Measurements from ENCODE around the gene NECAB3. TPM values are rescaled to one million over a fixed set of nuclear protein-coding genes. Genes with fewer than 3 reads are reported as not detected.
A peak's percentile ranks its signal among the peaks of the same experiment; 100 is the strongest.
"Not testable (repeated sequence)": the region's sequence is repeated elsewhere in the genome, so short reads cannot be mapped to it uniquely, and the experiment has no call there.

NECAB3 gene
- total RNA-seq, 1 donor from 2014 or later, result 19.5 TPM

DNA sequence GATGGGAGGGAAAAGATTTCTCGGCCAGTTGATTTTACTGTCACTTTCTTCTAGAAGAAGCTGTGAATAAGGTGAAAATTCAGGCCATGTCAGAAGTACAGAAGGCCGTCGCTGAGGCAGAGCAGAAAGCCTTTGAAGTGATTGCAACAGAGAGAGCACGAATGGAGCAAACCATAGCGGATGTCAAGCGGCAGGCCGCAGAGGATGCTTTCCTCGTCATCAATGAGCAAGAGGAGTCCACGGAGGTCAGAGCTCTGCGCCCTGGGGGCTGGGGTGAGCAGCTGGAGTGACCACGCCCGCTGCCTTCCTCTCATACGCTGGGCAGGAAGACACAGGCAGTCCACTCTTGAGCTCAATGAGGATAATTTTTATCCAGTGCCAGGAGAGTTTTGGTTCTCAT, 33.9 kb downstream of the NECAB3 start:
- Histone ChIP-seq H3K4me3 (ENCODE audit: insufficient read depth, low read depth, low read length) (no peak overlapping the region), H4K20me1 (ENCODE audit: insufficient read depth, low read length) (peaks cover 34% of the 10 kb centered on the region), H3K27me3 (ENCODE audit: insufficient read depth, low read length) (no peaks in the 10 kb centered on the region), H3K9ac (ENCODE audit: low read length) (no peak overlapping the region), H3K4me1 (ENCODE audit: insufficient read depth, low read length) (no peaks in the 10 kb centered on the region), H3K79me2 (ENCODE audit: insufficient read depth, low read length) (no peaks in the 10 kb centered on the region), H3K9me3 (ENCODE audit: insufficient read depth, low read depth, low read length) (no peaks in the 10 kb centered on the region), H2AFZ (ENCODE audit: low read depth, low read length) (no peak overlapping the region), H3K4me2 (ENCODE audit: low read length) (no peak overlapping the region), H3K27ac (ENCODE audit: low read depth, low read length) (no peak overlapping the region), H3K36me3 (ENCODE audit: insufficient read depth, low read length) (peaks cover 11% of the 10 kb centered on the region)
- Mint-ChIP-seq H3K4me3 (ENCODE audit: unreplicated experiment) (no peak overlapping the region), H3K27me3 (ENCODE audit: low read depth, unreplicated experiment) (no peaks in the 10 kb centered on the region), H3K36me3 (ENCODE audit: low read depth, unreplicated experiment) (peaks cover 21% of the 10 kb centered on the region), H3K4me1 (ENCODE audit: low read depth, unreplicated experiment) (no peaks in the 10 kb centered on the region), H3K9me3 (ENCODE audit: unreplicated experiment) (no peaks in the 10 kb centered on the region), H3K27ac (ENCODE audit: unreplicated experiment) (no peak overlapping the region)
- DNase-seq (ENCODE audit: low read depth) (no peak), FAIRE-seq (no peak)
- TF ChIP-seq EZH2 (IDR thresholded peaks at IDR 0.05; ENCODE audit: insufficient read depth, low read length), result no peak
- TF ChIP-seq, protein P1, sequence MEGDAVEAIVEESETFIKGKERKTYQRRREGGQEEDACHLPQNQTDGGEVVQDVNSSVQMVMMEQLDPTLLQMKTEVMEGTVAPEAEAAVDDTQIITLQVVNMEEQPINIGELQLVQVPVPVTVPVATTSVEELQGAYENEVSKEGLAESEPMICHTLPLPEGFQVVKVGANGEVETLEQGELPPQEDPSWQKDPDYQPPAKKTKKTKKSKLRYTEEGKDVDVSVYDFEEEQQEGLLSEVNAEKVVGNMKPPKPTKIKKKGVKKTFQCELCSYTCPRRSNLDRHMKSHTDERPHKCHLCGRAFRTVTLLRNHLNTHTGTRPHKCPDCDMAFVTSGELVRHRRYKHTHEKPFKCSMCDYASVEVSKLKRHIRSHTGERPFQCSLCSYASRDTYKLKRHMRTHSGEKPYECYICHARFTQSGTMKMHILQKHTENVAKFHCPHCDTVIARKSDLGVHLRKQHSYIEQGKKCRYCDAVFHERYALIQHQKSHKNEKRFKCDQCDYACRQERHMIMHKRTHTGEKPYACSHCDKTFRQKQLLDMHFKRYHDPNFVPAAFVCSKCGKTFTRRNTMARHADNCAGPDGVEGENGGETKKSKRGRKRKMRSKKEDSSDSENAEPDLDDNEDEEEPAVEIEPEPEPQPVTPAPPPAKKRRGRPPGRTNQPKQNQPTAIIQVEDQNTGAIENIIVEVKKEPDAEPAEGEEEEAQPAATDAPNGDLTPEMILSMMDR (IDR thresholded peaks at IDR 0.05; ENCODE audit: insufficient read depth, low read depth, low read length), result no peak

DNA sequence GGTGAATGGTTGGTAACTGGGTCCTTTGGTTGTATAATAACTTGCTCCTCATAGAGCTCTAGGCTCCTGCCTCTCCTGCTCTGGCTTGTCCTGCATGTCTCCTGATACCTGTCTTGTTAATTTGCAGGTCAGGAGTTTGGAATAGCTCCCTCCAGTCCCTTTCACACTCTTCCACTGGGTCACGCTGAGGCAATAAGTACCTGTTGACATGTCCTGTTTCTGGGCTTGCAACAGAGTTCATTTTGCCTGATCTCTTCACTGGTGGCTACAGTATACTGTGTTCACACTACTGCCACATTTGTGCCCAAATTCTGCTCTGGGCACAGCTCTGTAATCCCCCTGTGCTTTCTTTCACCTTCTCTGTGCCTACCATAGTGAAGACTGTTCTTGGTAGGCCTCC, 37.5 kb downstream of the NECAB3 start:
- peaks cover 13% of the 10 kb centered on the region for H3K36me3 Mint-ChIP-seq (ENCODE audit: low read depth, unreplicated experiment)
- H3K27me3 Mint-ChIP-seq (ENCODE audit: low read depth, unreplicated experiment), result no peaks in the 10 kb centered on the region
- Histone ChIP-seq H3K4me2 (ENCODE audit: low read length) (no peak overlapping the region), H3K4me3 (ENCODE audit: insufficient read depth, low read depth, low read length) (no peak overlapping the region), H3K9me3 (ENCODE audit: insufficient read depth, low read depth, low read length) (no peaks in the 10 kb centered on the region), H4K20me1 (ENCODE audit: insufficient read depth, low read length) (peaks cover 3% of the 10 kb centered on the region), H3K79me2 (ENCODE audit: insufficient read depth, low read length) (no peaks in the 10 kb centered on the region), H3K4me1 (ENCODE audit: insufficient read depth, low read length) (no peaks in the 10 kb centered on the region), H3K9ac (ENCODE audit: low read length) (no peak overlapping the region), H3K27me3 (ENCODE audit: insufficient read depth, low read length) (no peaks in the 10 kb centered on the region), H3K27ac (ENCODE audit: low read depth, low read length) (no peak overlapping the region), H3K36me3 (ENCODE audit: insufficient read depth, low read length) (peaks cover 8% of the 10 kb centered on the region), H2AFZ (ENCODE audit: low read depth, low read length) (no peak overlapping the region)
- H3K4me3 Mint-ChIP-seq (ENCODE audit: unreplicated experiment), result peak overlapping the region; percentile 35
- FAIRE-seq (no peak), DNase-seq (ENCODE audit: low read depth) (no peak)
- H3K27ac Mint-ChIP-seq (ENCODE audit: unreplicated experiment), result no peak overlapping the region
- TF ChIP-seq, protein P1 (IDR thresholded peaks at IDR 0.05; ENCODE audit: insufficient read depth, low read depth, low read length), result no peak
- no peak for TF ChIP-seq EZH2 (IDR thresholded peaks at IDR 0.05; ENCODE audit: insufficient read depth, low read length)
- no peaks in the 10 kb centered on the region for H3K9me3 Mint-ChIP-seq (ENCODE audit: unreplicated experiment)
- no peaks in the 10 kb centered on the region for H3K4me1 Mint-ChIP-seq (ENCODE audit: low read depth, unreplicated experiment)

DNA sequence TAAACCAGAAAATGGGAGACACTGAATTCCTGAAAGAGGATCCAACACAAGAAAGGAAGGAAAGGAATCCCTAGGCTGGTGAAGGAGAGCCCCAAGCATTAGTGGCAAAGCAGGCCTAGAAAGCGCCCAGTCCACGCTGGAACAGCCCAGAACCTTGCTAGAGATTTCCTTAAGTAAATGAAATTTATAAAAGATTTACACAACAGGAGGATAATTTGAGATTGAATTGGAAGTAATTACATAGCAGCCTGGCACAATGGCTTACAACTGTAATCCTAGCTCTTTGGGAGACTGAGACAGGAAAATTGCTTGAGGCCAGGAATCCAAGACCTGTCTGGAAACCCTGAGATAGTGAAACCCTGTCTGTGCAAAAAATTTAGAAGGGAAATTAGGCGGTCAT, 38.9 kb downstream of the NECAB3 start:
- Mint-ChIP-seq H3K4me3 (ENCODE audit: unreplicated experiment) (no peak overlapping the region), H3K4me1 (ENCODE audit: low read depth, unreplicated experiment) (peaks cover 3% of the 10 kb centered on the region), H3K36me3 (ENCODE audit: low read depth, unreplicated experiment) (peaks cover 21% of the 10 kb centered on the region), H3K27me3 (ENCODE audit: low read depth, unreplicated experiment) (no peaks in the 10 kb centered on the region), H3K9me3 (ENCODE audit: unreplicated experiment) (no peaks in the 10 kb centered on the region), H3K27ac (ENCODE audit: unreplicated experiment) (no peak overlapping the region)
- peaks cover 9% of the 10 kb centered on the region for H3K36me3 ChIP-seq (ENCODE audit: insufficient read depth, low read length)
- H2AFZ ChIP-seq (ENCODE audit: low read depth, low read length), result no peak overlapping the region
- H4K20me1 ChIP-seq (ENCODE audit: insufficient read depth, low read length), result no peaks in the 10 kb centered on the region
- no peaks in the 10 kb centered on the region for H3K79me2 ChIP-seq (ENCODE audit: insufficient read depth, low read length)
- no peak for DNase-seq (ENCODE audit: low read depth)
- H3K4me2 ChIP-seq (ENCODE audit: low read length), result no peak overlapping the region
- no peaks in the 10 kb centered on the region for H3K27me3 ChIP-seq (ENCODE audit: insufficient read depth, low read length)
- H3K9ac ChIP-seq (ENCODE audit: low read length), result no peak overlapping the region
- H3K9me3 ChIP-seq (ENCODE audit: insufficient read depth, low read depth, low read length), result no peaks in the 10 kb centered on the region
- H3K4me1 ChIP-seq (ENCODE audit: insufficient read depth, low read length), result no peaks in the 10 kb centered on the region
- no peak for FAIRE-seq
- TF ChIP-seq EZH2 (IDR thresholded peaks at IDR 0.05; ENCODE audit: insufficient read depth, low read length), result no peak
- TF ChIP-seq, protein P1 (IDR thresholded peaks at IDR 0.05; ENCODE audit: insufficient read depth, low read depth, low read length), result no peak
- no peak overlapping the region for H3K4me3 ChIP-seq (ENCODE audit: insufficient read depth, low read depth, low read length)
- no peak overlapping the region for H3K27ac ChIP-seq (ENCODE audit: low read depth, low read length)

DNA sequence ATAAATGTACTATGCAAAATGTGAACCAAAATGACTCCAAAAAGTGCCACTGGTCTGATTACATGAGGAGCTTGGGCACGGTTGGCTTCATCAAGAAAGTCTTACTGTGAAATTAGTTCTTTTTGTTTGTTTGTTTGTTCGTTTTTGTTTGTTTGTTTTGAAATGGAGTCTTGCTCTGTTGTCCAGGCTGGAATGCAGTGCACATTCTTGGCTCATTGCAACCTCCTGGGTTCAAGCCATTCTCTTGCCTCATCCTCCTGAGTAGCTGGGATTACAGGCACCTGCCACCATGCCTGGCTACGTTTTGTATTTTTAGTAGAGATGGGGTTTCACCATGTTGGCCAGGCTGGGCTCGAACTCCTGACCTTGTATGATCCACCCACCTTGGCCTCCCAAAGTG, 42.3 kb downstream of the NECAB3 start:
- not testable (repeated sequence) for H3K36me3 ChIP-seq (ENCODE audit: insufficient read depth, low read length); H3K27ac Mint-ChIP-seq (ENCODE audit: unreplicated experiment); H3K4me1 Mint-ChIP-seq (ENCODE audit: low read depth, unreplicated experiment); H3K27me3 ChIP-seq (ENCODE audit: insufficient read depth, low read length); H3K4me2 ChIP-seq (ENCODE audit: low read length); FAIRE-seq; DNase-seq (ENCODE audit: low read depth); H3K4me3 Mint-ChIP-seq (ENCODE audit: unreplicated experiment); H4K20me1 ChIP-seq (ENCODE audit: insufficient read depth, low read length); H3K27ac ChIP-seq (ENCODE audit: low read depth, low read length); H3K4me3 ChIP-seq (ENCODE audit: insufficient read depth, low read depth, low read length); H2AFZ ChIP-seq (ENCODE audit: low read depth, low read length); H3K4me1 ChIP-seq (ENCODE audit: insufficient read depth, low read length); H3K9me3 Mint-ChIP-seq (ENCODE audit: unreplicated experiment); H3K27me3 Mint-ChIP-seq (ENCODE audit: low read depth, unreplicated experiment); H3K9me3 ChIP-seq (ENCODE audit: insufficient read depth, low read depth, low read length); H3K79me2 ChIP-seq (ENCODE audit: insufficient read depth, low read length); H3K9ac ChIP-seq (ENCODE audit: low read length)
- peaks cover 22% of the 10 kb centered on the region for H3K36me3 Mint-ChIP-seq (ENCODE audit: low read depth, unreplicated experiment)
